GM19438 (cell line): Measurements from ENCODE around the gene ARHGAP4.

Experiments
- ATAC-seq: cut with Tn5 transposase; IDR thresholded peaks from one replicate; pipeline ENCODE4 v1.9.1; 2021; ENCODE audit warnings: low read depth; ENCODE audit not compliant: unreplicated experiment

Gene ARHGAP4

DNA sequence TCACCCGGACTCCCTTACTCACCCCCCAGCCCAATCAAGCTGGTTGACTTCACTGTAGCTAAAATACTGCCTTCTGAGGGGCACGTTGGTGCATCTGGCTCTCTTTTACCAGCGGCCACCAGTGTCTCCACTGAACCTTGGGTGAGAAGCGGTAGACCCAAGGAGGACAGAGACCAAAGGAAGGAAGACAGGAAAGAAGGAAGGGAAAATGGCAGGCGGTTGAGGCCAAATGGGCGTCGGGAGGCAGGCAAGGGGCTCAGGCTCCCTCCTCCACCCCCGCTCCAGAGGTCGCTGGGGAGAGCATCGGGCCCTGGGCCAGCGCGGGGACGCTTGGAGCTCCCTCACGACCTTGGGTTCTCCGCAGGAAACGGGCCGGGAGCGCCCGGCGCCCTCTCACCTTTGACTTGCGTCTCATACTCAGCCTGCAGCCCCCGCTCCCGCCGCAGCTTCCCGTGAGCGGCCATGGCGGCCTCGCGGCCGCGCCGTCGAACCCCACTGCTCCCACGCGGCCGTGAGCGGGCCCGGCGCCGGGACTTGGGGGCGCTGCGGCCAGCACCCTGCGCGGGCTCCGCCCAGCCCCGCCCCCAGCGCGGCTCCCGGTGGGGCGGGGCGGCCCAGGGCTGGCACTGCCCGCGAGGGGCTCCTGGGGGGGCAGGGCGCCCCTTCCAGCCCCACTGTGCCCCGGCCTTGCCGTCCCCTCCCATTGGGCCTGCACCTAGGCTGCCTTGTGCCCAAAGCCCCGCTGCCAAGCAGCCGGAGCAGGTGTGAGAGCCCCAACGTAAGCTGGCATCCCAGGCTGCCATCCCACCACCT lies at the start of gene ARHGAP4:
Gene ARHGAP4 (minus strand): TSS at position 526 of the 813 bp plus-strand sequence. CDS start 62 bp downstream, at position 464.
- no peak for ATAC-seq

DNA sequence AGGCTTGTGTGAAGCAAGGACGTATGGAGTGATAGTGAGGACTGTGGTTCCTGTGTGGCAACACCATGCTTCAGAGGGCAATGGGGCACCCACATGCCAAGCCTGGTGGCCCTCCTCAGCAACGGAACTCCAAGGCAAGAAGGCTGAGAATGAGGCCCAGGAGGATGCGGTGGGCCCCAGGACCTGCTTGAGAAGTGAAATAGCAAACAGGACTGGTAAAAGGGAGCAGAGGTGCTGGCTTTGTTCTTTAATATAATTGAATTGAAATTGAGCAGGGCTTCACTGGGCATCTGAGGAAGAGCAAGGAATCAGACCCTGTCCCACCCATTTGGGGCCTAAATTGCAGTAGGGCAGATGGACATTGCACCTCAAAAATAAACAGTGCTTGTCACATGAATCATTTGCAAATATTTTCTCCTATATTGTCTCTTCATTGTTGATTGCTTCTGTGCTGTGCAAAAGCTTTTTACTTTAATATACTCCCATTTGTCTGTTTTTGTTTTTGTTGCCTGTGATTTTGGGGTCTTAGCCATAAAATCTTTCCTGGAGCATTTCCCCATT lies 48.7 kb upstream of the ARHGAP4 start:
- ATAC-seq = no peak

DNA sequence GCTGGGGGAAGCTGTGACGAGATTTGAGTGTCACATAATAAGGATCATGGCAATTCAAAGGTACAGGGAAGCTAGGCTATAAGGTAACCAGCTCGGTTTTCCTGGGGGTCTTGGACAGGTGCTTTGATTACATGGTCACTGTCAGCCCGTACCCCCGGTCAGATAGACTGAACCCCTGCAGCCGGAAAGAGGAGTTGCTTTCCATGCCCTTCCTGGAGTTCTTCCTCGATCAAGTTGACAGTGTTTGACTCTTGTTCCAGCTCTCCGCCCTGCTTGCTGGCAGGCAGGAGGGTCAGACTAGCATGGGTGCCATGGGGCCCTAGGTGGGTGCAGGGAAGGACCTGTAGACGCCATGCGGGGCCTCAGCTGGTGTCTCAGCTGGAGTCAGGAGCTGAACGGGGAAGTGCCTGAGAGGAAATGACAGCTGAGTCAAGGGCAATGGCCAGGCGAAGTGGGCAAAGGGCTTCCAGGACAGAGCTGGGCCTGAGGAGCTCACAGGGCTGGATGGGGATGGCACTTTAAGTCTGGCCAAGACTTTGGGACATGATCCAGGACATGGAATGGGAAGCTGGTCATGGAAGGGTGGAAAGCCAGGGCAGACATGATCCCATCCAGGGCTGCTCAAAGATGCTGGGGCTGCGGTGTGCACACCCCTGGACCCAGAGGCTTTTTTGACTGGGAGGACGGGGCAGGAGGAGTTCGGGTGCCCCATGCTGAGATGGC lies 48.1 kb upstream of the ARHGAP4 start:
- ATAC-seq = no peak

DNA sequence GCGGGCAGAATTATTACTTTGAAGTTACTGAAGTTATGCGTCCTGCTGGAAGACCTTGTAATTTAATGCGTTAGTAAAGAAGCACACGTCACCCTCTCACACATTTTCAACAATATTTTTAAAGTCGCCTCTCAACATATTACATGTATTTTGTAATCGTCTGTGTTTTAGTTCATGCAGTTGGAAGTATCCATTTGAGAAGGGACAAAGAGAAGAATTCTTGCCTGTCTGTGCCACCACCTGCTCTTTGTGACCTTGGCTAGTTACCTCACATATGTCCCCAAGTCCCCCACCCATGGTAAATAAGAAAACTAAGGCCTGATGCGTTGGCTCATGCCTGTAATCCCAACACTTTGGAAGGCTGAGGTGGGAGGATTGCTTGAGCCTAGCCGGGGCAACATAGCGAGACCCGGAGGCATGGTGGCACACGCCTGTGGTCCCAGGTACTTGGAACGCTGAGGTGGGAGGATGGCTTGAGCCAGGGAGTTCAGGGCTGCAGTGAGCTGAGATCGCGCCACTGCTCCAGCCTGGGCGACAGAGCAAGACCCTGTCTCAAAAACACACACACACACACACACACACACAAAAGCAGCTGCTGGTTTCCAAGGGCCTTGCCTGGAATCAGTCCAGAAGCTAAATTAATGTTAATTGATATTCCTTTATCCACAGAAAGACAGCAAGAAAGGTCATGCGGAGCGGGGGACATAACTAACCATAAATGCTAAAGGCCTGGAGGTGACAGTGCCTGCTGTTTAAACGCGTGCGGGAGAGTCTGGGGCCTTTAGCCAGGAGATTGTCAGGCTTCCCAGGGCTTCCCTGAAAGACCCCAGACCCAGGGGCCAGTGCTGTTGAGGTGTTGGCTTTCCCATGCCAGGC lies 47.3 kb upstream of the ARHGAP4 start:
- no peak for ATAC-seq

DNA sequence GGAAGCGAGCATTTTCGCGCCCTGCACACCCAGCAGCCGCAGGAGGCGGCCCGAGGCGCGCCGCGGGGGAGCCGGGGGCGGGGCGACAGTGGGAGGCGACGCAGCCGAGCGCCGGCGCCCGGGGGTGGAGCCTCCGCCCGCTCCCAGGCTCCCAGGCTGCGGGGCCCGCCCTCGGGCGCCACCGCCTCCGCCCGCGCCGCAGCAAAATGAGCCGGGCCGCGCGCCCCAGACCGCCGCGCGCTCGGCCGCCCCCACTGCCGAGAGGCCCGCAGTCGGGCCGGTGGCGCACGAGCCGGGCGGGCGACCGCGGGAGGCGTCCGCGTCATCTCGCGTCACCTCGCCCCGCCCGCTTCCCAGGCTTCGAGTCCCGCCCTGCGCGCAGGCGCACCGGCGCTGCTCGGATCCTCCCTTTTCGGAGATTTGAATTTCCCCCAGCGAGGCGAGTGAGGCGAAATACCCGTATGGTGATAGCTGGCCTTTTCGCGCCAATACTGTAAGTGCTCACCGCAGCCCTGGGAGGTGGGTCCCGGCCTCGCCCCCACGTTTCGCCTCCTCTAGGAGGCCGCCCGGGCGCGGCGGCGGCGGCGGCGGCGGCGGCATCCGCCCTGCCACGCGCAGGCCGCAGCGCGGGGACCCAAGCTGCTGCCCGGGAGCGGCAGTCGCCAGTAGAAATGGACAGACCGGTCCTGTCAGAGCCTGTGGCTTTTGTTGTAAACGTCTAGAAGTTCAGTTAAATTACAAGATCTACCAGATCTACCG lies 46.5 kb upstream of the ARHGAP4 start, which contains the start of gene TMEM187:
Gene TMEM187 (plus strand): TSS at position 387 of the 759 bp plus-strand sequence. CDS start 9,309 bp downstream, outside the sequence.
- peak; percentile 46 for ATAC-seq

DNA sequence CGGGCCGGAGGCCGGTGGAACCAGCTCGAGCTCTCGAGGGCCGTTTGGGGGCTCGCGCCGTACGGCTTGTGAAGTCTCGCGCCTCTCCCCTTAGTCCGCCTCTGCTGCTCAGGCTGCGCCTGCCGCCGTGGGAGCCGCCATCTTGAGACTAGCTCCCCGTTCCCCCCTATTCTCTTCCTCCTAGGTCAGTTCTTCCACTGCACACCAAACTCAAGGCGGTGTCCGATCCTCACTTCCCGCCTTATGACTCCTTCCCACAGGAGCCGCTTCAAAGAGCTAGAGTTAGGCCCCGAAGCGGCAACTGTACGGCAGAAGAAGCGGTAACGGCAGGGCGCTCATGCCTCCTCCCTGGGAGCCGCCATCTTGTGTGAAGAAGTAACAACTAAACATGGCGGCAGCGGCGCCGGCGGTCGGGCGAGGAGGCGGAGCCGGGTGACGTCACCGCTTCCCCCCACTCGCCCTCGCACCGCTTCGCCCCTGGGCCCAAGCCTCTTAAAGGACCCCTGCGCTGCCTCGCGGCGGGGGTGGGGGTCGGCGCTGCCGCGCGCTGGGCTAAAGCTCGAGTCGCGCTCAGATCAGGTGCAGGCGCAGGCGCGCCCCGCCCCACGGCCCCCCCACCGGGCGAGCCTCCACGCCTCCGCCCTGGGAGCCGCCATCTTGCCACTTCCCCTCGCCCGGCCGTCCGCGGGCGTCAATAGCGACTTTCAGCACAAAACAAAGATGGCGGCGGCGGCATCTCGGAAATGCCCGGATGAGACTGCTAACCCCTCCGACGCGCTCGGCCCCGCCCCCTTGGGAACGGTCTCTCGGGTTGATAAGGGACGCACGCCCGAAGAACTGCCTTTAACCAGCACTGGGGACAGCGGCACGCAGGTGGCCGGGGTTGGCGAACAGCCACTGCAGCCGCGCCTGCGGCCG lies 45.6 kb upstream of the ARHGAP4 start, which contains the start of gene HCFC1:
Gene HCFC1 (minus strand): TSS at position 369 of the 918 bp plus-strand sequence. CDS start 978 bp downstream, outside the sequence.
- ATAC-seq = peak; percentile 38

DNA sequence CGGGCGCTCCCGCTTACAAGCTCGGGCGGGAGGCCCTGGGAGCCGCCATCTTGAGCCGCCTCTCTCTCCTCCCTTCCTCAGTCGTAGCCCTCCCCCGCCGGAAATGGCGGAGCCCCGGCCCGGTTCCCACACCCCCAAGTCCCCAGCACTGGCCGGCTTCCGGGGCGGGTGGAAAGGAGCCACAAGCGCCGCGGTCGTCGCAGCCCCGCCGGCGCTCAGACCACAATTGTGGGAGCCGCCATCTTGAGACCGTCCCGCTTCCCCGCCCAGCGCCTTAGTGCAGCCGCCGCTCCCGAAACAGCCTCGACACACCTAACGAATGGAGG lies 45.0 kb upstream of the ARHGAP4 start:
- ATAC-seq = peak; percentile 35

DNA sequence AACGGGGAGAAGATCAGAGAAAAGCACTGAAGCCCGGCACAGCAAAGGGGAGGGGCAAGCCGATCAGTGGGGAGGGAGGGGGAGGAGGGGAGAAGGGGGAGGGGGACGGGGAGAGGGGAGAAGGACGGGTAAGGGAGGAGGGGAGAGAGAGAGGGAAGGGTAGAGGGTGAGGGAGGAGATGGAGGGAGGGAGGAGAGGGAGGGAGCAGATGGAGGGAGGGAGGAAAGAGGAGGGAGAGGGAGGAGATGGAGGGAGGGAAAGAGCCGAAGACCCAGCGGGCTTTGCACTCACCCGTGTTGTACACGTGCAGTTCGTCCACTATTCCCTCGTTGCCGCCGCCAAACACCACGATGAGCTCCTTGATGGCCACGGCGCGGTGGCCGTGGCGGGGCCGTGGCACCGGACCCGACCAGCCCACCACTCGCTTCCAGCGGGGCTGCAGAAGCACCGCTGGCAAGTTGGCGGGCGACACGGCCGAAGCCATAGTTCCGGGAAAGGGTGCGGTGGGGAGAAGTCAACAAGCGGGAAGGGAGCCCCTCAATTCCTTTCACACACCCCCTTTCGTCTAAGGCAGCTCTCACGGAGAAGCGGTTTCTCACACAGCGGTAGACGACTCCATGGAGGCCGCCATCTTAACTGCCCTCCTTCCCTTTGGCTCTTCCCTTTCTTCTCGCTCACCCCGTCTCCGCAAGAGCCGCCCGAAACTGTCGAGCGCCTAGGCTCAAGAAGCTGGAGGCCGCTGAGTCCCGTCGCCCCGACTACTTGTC lies 44.5 kb upstream of the ARHGAP4 start:
- no peak for ATAC-seq

DNA sequence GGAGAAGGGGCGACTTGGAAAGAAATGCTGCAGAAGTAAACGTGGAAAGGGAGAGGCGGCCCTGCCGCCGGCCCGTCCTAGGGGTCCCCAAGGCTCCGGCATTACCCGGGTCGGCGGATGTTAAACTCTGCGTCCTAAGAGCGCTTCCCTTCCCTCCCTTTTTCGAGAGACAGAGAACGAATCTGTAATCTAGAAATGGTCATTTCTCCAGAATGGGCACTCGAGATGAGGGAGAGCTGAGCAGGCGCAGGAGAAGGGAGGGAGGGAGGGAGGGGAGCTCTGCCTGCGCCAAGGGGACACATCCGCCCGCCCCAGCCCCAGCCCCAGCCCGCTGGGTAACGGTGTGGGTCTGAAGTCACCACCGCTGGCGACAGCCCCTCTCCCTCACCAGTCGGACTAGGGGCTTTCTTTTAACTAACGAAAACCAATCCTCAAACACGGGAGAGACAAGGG lies 43.9 kb upstream of the ARHGAP4 start:
- ATAC-seq = no peak

DNA sequence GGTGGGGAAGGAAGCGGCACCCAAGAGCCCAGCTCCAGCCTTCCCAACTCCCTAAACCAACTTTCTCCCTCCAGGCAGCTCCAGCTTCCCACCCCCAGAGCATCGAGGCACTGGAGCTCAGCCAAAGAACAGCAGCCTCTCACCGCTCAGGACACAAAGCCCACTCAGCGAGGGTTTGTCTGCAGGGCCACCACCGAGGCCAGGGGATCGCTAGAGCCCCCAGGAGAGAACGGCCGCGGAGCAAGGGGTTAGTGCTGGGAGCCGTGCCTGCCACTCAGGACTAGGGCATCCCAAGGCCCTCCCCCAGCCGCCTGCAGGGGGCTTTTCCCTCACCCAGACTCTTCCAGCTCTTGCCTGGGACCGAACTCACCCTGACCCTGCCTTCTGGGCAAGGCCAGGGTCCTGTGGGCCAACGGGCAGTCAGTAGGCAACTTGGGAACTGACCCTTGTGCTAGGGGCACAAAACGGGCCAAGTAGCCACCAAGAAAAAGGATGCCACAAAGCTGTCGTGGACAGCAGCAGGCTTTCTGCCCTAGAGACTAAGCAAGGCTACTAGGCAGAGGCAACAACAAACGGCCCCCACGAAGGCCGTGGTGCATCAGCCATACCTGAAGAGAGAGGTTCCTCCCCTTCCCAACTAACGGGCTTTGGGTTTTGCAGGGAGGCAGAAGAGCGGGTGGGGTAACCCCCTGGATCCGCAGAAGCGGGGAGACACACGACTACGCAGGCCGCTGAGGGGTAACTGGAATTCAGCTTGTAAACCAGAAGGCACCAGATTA lies 43.2 kb upstream of the ARHGAP4 start:
- no peak for ATAC-seq

DNA sequence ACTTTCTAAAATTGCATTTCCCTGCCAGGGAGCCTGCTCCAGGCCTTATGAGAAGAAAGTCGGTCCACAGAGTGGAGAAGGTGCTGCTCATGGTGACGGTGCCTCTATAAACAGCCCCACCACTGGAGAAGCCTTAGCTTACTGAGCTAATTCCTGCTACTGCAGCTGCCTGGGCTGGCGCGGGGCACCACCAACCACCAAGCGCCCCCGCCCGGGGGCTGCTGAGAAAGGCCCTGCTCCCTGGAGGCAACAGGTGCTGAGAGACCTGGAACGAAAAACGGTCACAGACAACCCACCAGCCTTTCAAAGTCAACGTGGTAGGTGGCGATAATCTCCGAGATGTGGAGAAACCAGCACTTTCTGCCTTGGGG lies 42.7 kb upstream of the ARHGAP4 start:
- no peak for ATAC-seq

DNA sequence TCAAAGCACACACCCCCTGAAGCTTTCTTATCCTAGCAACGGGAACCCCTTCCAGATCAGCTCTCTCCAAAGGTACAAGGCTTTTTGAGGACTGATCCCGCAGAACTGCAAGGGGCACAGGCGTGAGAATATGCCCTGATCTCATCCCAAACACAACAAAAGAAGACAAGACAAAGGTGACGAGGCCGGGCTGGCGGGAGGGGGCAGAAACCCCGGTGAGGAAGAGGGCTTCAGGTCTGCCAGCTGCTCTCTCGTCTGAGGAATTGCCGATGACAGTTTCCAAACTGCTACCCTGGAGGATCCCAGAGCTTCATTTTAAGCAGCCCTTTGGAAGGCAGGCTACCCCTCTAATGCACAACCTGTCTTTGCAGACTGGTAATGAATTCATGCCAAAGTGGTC lies 42.2 kb upstream of the ARHGAP4 start:
- ATAC-seq = no peak

DNA sequence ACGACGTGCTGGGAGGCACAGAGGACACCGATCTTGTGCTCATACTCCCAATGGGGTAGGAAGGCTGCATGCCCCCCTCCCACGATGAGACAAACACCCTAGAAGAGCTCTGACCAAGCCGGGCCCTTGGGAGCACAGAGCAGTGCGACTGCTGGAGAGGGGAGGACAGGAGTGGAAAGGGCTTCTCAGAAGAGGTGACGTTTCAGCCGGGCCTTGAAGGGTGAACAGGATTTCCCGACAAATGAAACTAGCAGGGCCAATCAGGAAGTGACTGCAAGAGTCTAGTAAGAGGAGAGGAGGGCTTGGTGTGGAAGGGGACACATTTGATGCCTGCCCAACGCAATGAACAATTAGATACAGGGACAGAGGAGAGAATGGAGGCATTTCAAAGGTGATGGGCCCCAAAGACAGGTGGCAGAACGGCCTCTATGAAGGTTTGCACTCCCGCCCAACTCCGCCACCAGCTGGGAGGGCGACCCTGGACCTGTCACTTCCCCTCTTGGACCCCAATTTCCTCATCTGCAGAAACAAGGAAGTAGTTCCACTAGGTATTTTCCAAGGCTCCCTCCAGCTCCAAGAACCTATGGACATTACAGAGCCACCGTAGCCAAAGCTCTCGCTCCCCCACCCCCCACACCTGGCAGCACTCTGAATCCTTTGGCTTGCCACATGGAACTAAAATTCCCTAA lies 41.6 kb upstream of the ARHGAP4 start:
- ATAC-seq = no peak

DNA sequence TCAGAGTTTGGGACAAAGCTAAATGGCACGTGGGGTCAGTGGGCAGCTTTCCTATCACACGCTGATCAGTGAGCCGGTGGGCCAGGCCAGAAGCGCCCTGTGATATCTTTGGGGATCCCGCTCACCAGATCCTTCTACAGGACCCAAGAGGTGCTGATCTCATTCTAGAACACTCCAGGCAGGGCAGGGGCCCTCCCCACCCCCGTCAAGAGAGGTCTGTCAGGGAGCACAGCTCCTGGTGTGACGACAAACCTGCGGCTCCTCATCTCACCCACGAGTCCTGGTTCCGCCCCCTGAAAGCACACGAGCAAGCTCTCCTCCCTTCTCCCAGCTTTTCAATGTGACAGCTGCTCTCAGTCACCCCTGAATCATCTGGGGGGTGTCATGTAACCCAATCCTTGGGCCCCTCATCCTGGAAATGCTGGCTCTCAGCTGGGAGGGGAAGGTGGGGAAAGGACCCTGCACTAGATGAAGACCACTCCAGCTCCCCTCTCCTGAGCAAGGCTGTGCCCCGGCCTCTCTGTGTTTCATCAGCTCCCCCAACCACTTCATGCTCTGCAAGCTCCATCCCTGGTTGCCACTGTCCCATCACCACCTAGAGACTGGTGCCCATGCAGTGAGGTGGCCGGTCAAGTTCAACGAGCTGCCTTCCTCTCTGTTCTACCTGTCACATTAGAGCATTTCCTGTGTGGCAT lies 40.9 kb upstream of the ARHGAP4 start:
- no peak for ATAC-seq

DNA sequence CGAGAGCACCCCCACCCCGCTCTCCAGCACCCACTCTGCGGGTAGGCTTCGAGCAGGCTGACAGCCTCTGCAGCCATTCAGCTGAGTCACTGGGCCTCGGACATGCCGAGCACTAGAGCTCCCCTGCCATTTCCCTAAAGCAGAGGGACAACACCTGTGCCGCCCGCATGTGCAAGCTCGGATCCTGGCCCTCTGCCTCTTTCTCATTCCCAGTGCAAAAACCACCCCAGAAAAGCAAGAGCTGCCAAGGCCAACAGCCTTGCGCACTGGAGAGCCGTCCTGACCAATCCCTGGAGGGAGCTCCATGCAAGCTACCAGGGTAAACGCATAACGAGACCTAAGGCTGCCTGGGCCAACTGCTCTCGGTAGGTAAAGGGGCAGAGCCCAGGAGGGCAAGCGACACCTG lies 40.2 kb upstream of the ARHGAP4 start:
- no peak for ATAC-seq

DNA sequence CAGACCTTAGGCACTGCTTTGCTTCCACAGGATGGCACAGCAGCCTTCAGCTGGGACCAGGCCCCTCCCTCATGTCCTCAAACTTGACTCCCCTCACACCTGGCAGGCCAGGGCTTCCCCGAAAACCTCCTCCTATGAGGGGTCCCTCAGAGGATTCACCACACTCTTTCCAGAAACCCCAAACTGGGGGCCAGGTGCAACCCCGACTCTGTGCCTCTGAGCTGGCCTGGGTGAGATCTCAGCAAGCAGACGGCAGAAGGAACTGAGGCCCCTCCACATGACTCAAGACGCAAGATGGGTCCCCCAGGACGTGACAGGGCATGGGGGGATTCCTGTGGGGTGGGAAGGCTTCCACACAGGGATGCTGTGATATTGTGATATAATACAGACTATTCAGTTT lies 39.3 kb upstream of the ARHGAP4 start:
- no peak for ATAC-seq
